Measurements from ENCODE around the gene JARID2. TPM values are rescaled to one million over a fixed set of nuclear protein-coding genes. Genes with fewer than 3 reads are reported as not detected.

JARID2 gene
- total RNA-seq, 1 donor from 2014 or later, result 48.7 TPM

GRCh38 chr6:15337582-15337981 is 91.7 kb downstream of the JARID2 start:
- intact Hi-C loops (cut with micrococcal nuclease), result loop anchor here (5.0 kb wide), 1 partner anchor 35 kb away; no protein-coding TSS in a partner anchor
- Mint-ChIP-seq H3K36me3 (ENCODE audit: low read depth) (peaks cover 23% of the 10 kb centered on the region), H3K4me1 (peaks cover 65% of the 10 kb centered on the region), H3K4me3 (no peak overlapping the region), H3K27ac (no peak overlapping the region), H3K9me3 (no peaks in the 10 kb centered on the region), H3K27me3 (no peaks in the 10 kb centered on the region)
- DNase-seq, result no peak

DNA sequence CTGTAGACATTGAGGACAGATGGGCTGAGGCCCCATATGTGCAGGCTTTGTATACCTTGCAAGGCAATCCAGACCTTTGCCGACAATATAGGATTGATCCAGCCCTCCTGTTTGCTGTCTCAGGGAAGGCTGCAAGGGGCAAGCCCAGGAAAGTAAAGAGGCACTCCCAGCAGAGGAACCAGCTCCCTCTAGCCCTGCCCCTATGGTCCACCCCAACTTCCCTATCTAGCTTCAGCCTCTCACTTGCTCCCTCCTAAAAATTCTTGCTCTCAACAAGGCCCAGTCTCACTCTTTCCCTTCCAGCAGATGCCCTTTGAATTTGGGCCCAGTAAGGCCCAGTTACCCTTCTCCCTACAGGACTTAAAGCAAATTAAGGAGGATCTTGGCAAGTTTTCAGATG is 92.6 kb downstream of the JARID2 start:
- peaks cover 23% of the 10 kb centered on the region for H3K36me3 Mint-ChIP-seq (ENCODE audit: low read depth)

DNA sequence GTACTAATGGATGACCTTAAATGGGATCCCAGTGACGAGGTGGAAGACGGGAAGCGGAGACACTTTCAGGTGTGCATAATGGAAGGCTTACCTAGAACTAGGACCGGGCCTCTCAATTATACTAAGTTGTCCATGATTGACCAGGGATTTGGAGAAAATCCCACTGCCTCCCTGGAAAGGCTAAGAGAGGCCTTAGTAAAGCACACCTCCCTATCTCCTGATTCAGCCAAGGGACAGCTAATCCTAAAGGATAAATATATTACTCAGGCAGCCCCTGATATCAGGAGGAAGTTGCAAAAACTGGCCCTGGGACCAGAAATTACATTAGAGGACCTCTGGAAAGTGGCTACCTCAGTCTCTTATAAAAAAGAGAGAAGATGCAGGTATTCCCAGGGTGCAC is 93.2 kb downstream of the JARID2 start:
- Mint-ChIP-seq H3K9me3 (no peaks in the 10 kb centered on the region), H3K27ac (peak overlapping the region; percentile 44), H3K4me1 (peaks cover 65% of the 10 kb centered on the region), H3K4me3 (no peak overlapping the region), H3K27me3 (no peaks in the 10 kb centered on the region), H3K36me3 (ENCODE audit: low read depth) (peaks cover 25% of the 10 kb centered on the region)
- DNase-seq, result no peak
- intact Hi-C loops (cut with micrococcal nuclease), result loop anchor here (5.0 kb wide), 1 partner anchor 33 kb away; no protein-coding TSS in a partner anchor

More for the DNA sequence above, 92.6 kb downstream of the JARID2 start:
- Mint-ChIP-seq H3K27me3 (no peaks in the 10 kb centered on the region), H3K9me3 (no peaks in the 10 kb centered on the region), H3K4me3 (no peak overlapping the region), H3K4me1 (peaks cover 66% of the 10 kb centered on the region), H3K27ac (peak overlapping the region; percentile 44)
- DNase-seq, result no peak
- intact Hi-C loops (cut with micrococcal nuclease), result loop anchor here (5.0 kb wide), 1 partner anchor 34 kb away; no protein-coding TSS in a partner anchor

- intact Hi-C loops (cut with micrococcal nuclease), result loop anchor here (5.0 kb wide), 2 partner anchors 33 to 82 kb away; no protein-coding TSS in a partner anchor
- H3K27me3 Mint-ChIP-seq, result no peaks in the 10 kb centered on the region
- no peaks in the 10 kb centered on the region for H3K9me3 Mint-ChIP-seq
- peak overlapping the region; percentile 70 for H3K27ac Mint-ChIP-seq
- H3K4me1 Mint-ChIP-seq, result peaks cover 66% of the 10 kb centered on the region
- no peak for DNase-seq
- peak overlapping the region; percentile 72 for H3K4me3 Mint-ChIP-seq
- peaks cover 23% of the 10 kb centered on the region for H3K36me3 Mint-ChIP-seq (ENCODE audit: low read depth)
These were observed 94.3 kb downstream of the JARID2 start for GRCh38 chr6:15340105-15340601.

- no peak for DNase-seq
- Mint-ChIP-seq H3K4me3 (peak overlapping the region; percentile 72), H3K27ac (peak overlapping the region; percentile 70), H3K36me3 (ENCODE audit: low read depth) (peaks cover 21% of the 10 kb centered on the region), H3K27me3 (no peaks in the 10 kb centered on the region), H3K4me1 (peaks cover 64% of the 10 kb centered on the region), H3K9me3 (no peaks in the 10 kb centered on the region)
- intact Hi-C loops (cut with micrococcal nuclease), result loop anchor here (5.0 kb wide), 2 partner anchors 33 to 82 kb away; no protein-coding TSS in a partner anchor
These were observed 94.9 kb downstream of the JARID2 start for GRCh38 chr6:15340775-15341174.

DNA sequence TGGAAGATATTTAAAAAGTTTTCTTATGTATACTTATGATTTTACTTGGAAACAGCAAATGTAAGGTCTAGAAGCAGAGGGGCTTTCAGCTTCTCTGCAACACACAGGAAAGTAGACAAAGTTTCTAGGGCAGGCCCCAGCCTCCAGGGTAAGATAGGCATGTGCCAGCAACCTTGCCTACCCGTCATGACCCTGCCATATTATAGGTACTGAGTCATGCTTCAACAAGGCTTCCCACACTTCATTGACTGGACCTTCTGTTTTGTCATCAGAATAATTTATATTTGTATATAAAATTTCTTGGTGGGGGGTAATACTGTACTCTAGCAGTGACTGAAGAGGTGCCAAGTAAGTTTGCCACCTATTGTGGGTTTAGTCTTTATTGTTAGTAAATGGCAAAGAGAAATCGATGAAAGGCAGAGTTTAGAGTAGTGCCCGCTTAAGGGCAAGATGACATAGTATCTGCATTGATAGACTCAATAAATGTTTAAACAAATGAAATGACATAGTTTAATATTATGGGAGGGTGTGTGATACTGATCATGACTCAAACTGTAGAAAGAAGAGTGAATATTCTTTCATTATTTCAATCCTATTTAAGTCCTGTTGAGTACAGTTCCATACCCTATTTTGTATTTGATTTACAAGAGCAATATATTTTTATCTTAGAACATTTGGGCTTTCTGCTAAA is 95.6 kb downstream of the JARID2 start:
- Mint-ChIP-seq H3K27me3 (no peaks in the 10 kb centered on the region), H3K4me3 (peak overlapping the region; percentile 72), H3K4me1 (peaks cover 66% of the 10 kb centered on the region), H3K36me3 (ENCODE audit: low read depth) (peaks cover 22% of the 10 kb centered on the region), H3K27ac (peak overlapping the region; percentile 70), H3K9me3 (no peaks in the 10 kb centered on the region)
- no peak for DNase-seq
- intact Hi-C loops (cut with micrococcal nuclease), result loop anchor here (5.0 kb wide), 2 partner anchors 34 to 81 kb away; no protein-coding TSS in a partner anchor

- Mint-ChIP-seq H3K9me3 (no peaks in the 10 kb centered on the region), H3K27ac (peak overlapping the region; percentile 40), H3K36me3 (ENCODE audit: low read depth) (peaks cover 18% of the 10 kb centered on the region), H3K4me1 (peaks cover 66% of the 10 kb centered on the region), H3K4me3 (peak overlapping the region; percentile 56), H3K27me3 (no peaks in the 10 kb centered on the region)
- DNase-seq, result no peak
- intact Hi-C loops (cut with micrococcal nuclease), result loop anchor here (5.0 kb wide), 2 partner anchors 35 to 80 kb away; no protein-coding TSS in a partner anchor
These were observed 96.2 kb downstream of the JARID2 start for GRCh38 chr6:15342114-15342513.

- Mint-ChIP-seq H3K9me3 (no peaks in the 10 kb centered on the region), H3K4me3 (peak overlapping the region; percentile 5), H3K4me1 (peaks cover 58% of the 10 kb centered on the region), H3K27me3 (no peaks in the 10 kb centered on the region), H3K36me3 (ENCODE audit: low read depth) (peaks cover 17% of the 10 kb centered on the region), H3K27ac (no peak overlapping the region)
- intact Hi-C loops (cut with micrococcal nuclease), result loop anchor here (5.0 kb wide), 2 partner anchors 36 to 79 kb away; no protein-coding TSS in a partner anchor
- no peak for DNase-seq
These were observed 97.8 kb downstream of the JARID2 start for GRCh38 chr6:15343490-15344191.

DNA sequence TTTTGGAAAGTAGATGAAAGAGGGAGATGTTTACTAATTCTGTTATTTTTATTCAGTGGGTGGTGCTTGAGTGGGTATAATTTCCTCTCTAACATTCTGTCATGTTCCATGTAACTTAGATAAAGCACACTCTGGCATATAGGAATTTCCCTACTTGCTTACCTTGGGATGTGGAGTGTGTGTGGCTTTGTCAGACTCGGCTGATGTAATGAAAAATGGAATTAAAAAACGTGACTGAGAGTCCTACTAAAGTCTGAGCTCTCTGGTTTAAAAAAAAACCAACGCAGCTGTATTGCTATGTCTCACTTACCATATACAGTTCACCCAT is 98.3 kb downstream of the JARID2 start:
- no peaks in the 10 kb centered on the region for H3K27me3 Mint-ChIP-seq
- DNase-seq, result no peak
- intact Hi-C loops (cut with micrococcal nuclease), result loop anchor here (5.0 kb wide), 2 partner anchors 37 to 78 kb away; no protein-coding TSS in a partner anchor
- H3K27ac Mint-ChIP-seq, result peak overlapping the region; percentile 49
- peak overlapping the region; percentile 5 for H3K4me3 Mint-ChIP-seq
- peaks cover 58% of the 10 kb centered on the region for H3K4me1 Mint-ChIP-seq
- no peaks in the 10 kb centered on the region for H3K9me3 Mint-ChIP-seq
- H3K36me3 Mint-ChIP-seq (ENCODE audit: low read depth), result peaks cover 19% of the 10 kb centered on the region

GRCh38 chr6:15344831-15345230 is 99.0 kb downstream of the JARID2 start:
- no peaks in the 10 kb centered on the region for H3K9me3 Mint-ChIP-seq
- DNase-seq, result no peak
- H3K36me3 Mint-ChIP-seq (ENCODE audit: low read depth), result peaks cover 24% of the 10 kb centered on the region
- peaks cover 61% of the 10 kb centered on the region for H3K4me1 Mint-ChIP-seq
- intact Hi-C loops (cut with micrococcal nuclease), result loop anchor here (5.0 kb wide), 2 partner anchors 38 to 77 kb away; no protein-coding TSS in a partner anchor
- no peak overlapping the region for H3K27ac Mint-ChIP-seq
- no peaks in the 10 kb centered on the region for H3K27me3 Mint-ChIP-seq
- no peak overlapping the region for H3K4me3 Mint-ChIP-seq

- Mint-ChIP-seq H3K9me3 (no peaks in the 10 kb centered on the region), H3K36me3 (ENCODE audit: low read depth) (peaks cover 32% of the 10 kb centered on the region), H3K4me3 (peak overlapping the region; percentile 52), H3K27ac (no peak overlapping the region), H3K27me3 (no peaks in the 10 kb centered on the region), H3K4me1 (peaks cover 55% of the 10 kb centered on the region)
- DNase-seq, result no peak
- intact Hi-C loops (cut with micrococcal nuclease), result no loop called here
These were observed 100.4 kb downstream of the JARID2 start for GRCh38 chr6:15346315-15346714.

DNA sequence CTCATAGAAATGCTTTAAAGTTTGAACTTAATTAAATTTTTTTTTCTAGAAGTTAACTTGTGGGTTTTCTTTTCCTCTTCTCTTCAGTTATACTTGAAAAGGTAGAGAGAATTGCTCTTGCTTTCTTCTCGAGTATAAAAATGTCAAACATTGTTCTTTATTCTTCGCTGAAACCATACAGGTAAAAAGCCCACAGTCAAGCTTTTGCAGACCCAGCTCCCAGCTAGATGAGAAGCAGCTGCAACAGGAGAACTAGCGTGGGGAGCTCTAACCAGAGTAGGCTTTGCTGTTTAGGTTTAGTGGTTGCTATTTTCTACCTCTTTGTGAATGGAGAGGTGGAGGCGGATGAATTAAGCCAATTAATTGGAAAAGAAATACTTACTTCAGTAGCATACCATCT is 102.7 kb downstream of the JARID2 start:
- peaks cover 58% of the 10 kb centered on the region for H3K4me1 Mint-ChIP-seq
- intact Hi-C loops (cut with micrococcal nuclease), result no loop called here
- no peak overlapping the region for H3K27ac Mint-ChIP-seq
- H3K36me3 Mint-ChIP-seq (ENCODE audit: low read depth), result peaks cover 35% of the 10 kb centered on the region
- no peaks in the 10 kb centered on the region for H3K9me3 Mint-ChIP-seq
- DNase-seq, result no peak
- no peaks in the 10 kb centered on the region for H3K27me3 Mint-ChIP-seq
- no peak overlapping the region for H3K4me3 Mint-ChIP-seq

GRCh38 chr6:15349379-15349778 is 103.5 kb downstream of the JARID2 start:
- Mint-ChIP-seq H3K27me3 (no peaks in the 10 kb centered on the region), H3K9me3 (no peaks in the 10 kb centered on the region), H3K27ac (no peak overlapping the region), H3K4me3 (no peak overlapping the region), H3K4me1 (peaks cover 54% of the 10 kb centered on the region), H3K36me3 (ENCODE audit: low read depth) (peaks cover 35% of the 10 kb centered on the region)
- intact Hi-C loops (cut with micrococcal nuclease), result no loop called here
- no peak for DNase-seq

Data from activated CD4-positive, alpha-beta T cell treated with anti-CD3 and anti-CD28 coated beads, Interleukin-2, amount 10 ng/mL, durations not matched to agents 24 days and 14 days (primary cell).